Measurements from ENCODE around the gene HDAC3.

Gene HDAC3

GRCh38 chr5:141598391-141599345 is 38.0 kb downstream of the HDAC3 start:
- DNase-seq, result no peak

GRCh38 chr5:141597814-141598213 is 38.8 kb downstream of the HDAC3 start:
- DNase-seq, result no peak

- DNase-seq, result no peak
Measured at GRCh38 chr5:141597394-141597793, 39.3 kb downstream of the HDAC3 start.

DNA sequence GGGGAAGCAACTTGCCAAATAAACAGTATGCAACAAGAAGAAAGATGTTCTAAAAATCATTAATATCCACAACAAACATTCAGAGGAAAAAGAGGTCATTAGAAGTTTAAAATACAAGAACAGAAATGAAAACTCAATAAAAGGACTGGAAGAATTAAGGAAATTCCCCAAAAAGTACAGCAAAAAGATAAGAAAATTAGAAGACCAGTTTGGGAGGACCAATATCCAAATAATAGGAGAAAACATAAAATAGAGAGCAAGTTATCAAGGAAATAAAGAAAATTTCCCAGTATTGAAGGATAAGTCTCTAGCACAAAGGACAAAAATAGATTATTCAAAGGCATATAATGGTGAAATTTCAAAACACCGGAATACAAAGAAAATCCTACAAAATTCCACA is 39.8 kb downstream of the HDAC3 start:
- no peak for DNase-seq

GRCh38 chr5:141590127-141590526 is 46.5 kb downstream of the HDAC3 start:
- DNase-seq, result no peak

GRCh38 chr5:141586246-141586645 is 50.4 kb downstream of the HDAC3 start:
- DNase-seq, result no peak

DNA sequence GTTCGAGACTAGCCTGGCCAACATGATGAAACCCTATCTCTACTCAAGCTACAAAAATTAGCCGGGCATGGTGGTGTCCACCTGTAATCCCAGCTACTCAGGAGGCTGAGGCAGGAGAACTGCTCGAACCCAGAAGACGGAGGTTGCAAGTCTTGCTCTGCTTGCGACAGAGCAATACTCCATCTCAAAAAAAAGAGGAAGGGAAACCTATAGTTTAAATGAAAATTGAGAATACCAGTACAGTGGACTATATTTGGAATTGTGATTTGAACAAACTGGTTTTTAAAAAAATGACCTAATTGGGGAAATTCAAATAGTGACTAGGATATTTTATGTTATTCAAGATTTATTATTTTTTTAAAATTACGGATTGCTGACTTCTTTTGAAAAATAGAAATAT is 51.1 kb downstream of the HDAC3 start:
- DNase-seq, result no peak

DNA sequence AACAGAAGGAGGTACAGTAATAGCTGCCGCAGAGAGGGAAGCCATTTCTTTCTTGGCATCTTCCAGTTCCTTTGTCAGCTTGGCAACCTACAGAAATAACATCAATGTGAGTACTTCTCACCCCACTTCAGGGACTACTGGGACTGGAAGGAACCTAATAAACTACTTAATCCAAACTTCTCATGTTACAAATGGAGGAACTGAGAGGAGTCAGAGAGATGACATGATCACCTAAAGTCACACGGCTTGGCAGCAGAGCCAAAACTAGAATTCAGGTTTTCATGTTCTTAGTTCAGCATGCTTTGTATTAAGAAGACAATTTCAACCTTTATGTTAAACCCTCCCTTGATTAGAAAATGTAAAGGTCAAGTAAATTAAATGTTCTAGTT is 62.5 kb downstream of the HDAC3 start:
- DNase-seq, result no peak

- no peak for DNase-seq
Measured at GRCh38 chr5:141573489-141574121, 63.0 kb downstream of the HDAC3 start.

Data from Kasumi-1 (cell line).